SJSA1 (cell line): ENCODE measurements around the gene ZNF43. TPM values are rescaled to one million over a fixed set of nuclear protein-coding genes. Genes with fewer than 3 reads are reported as not detected.
A peak's percentile ranks its signal among the peaks of the same experiment; 100 is the strongest.
"Not testable (repeated sequence)": the region's sequence is repeated elsewhere in the genome, so short reads cannot be mapped to it uniquely, and the experiment has no call there.

Experiments used
- DNase-seq, 2 experiments: peaks; one replicate each; pipeline ENCODE4 v3.0.0-alpha.2; 2015 to 2020; ENCODE audit warnings: low spot score in 2 of 2, low read depth in 1 of 2
- H3K27ac ChIP-seq: fragments of 250-450 bp; sonication (Bioruptor Pico); 2 replicates; pipeline ENCODE4 v1.5.1; 2020; ENCODE audit warnings: mild to moderate bottlenecking, moderate library complexity
- H3K27me3 ChIP-seq: fragments of 250-450 bp; sonication (Bioruptor Pico); replicated peaks from 2 replicates; pipeline ENCODE4 v1.5.1; 2020; ENCODE audit warnings: mild to moderate bottlenecking, moderate library complexity
- H3K36me3 ChIP-seq: fragments of 250-450 bp; sonication (Bioruptor Pico); 2 replicates; pipeline ENCODE4 v1.5.1; 2020; ENCODE audit warnings: mild to moderate bottlenecking
- H3K4me1 ChIP-seq: fragments of 250-450 bp; sonication (Bioruptor Pico); replicated peaks from 2 replicates; pipeline ENCODE4 v1.6.1; 2021; ENCODE audit warnings: mild to moderate bottlenecking
- H3K4me3 ChIP-seq: fragments of 250-450 bp; sonication (Bioruptor Pico); 2 replicates; pipeline ENCODE4 v1.5.1; 2020; ENCODE audit warnings: mild to moderate bottlenecking
- H3K9me3 ChIP-seq: fragments of 250-450 bp; sonication (Bioruptor Pico); replicated peaks from 2 replicates; pipeline ENCODE4 v1.5.1; 2020; ENCODE audit warnings: mild to moderate bottlenecking
- total RNA-seq: library from RNA; depleted of rRNA; stranded (reverse); fragments of >200 nt; shearing (Covaris generic); gene quantifications from 2 replicates; pipeline ENCODE4 v1.2.3, GENCODE V29; 2014; rRNA removed

ZNF43 gene
- total RNA-seq, 1 experiment from 2014 or later, result 3.9 TPM

GRCh38 chr19:21767065-21767800 is 68.7 kb downstream of the ZNF43 start, which contains the start of gene ZNF100:
Gene ZNF100, minus strand, starts transcription at chr19:21767579. Its CDS starts 150 bp downstream, at chr19:21767429.
- Histone ChIP-seq H3K4me1 (no peaks in the 10 kb centered on the region; the same call in 1 of the 2 replicates), H3K9me3 (peaks cover 3% of the 10 kb centered on the region; the same call in 1 of the 2 replicates), H3K36me3 (peaks cover 40% of the 10 kb centered on the region), H3K27me3 (no peaks in the 10 kb centered on the region), H3K27ac (peak within 1 kb of the TSS; percentile 68), H3K4me3 (peak within 1 kb of the TSS; percentile 60)
- DNase-seq, result peak; percentile 87 to 91

GRCh38 chr19:21766705-21767064 is 69.3 kb downstream of the ZNF43 start:
- Histone ChIP-seq H3K36me3 (peaks cover 45% of the 10 kb centered on the region), H3K27ac (peak overlapping the region; percentile 68), H3K4me3 (peak overlapping the region; percentile 60)
- H3K9me3 ChIP-seq, H3K27me3 ChIP-seq, DNase-seq, H3K4me1 ChIP-seq: not testable (repeated sequence)

GRCh38 chr19:21765151-21765550 is 70.8 kb downstream of the ZNF43 start:
- H3K9me3 ChIP-seq, result peaks cover 3% of the 10 kb centered on the region
- no peaks in the 10 kb centered on the region for H3K27me3 ChIP-seq
- peaks cover 59% of the 10 kb centered on the region for H3K36me3 ChIP-seq
- H3K27ac ChIP-seq, result no peak overlapping the region
- DNase-seq, result no peak
- H3K4me1 ChIP-seq, result no peaks in the 10 kb centered on the region; the same call in 1 of the 2 replicates
- no peak overlapping the region for H3K4me3 ChIP-seq

GRCh38 chr19:21761547-21761946 is 74.4 kb downstream of the ZNF43 start:
- H3K9me3 ChIP-seq, H3K27ac ChIP-seq, H3K4me3 ChIP-seq, H3K27me3 ChIP-seq, H3K4me1 ChIP-seq, DNase-seq: not testable (repeated sequence)
- H3K36me3 ChIP-seq, result peaks cover 76% of the 10 kb centered on the region

DNA sequence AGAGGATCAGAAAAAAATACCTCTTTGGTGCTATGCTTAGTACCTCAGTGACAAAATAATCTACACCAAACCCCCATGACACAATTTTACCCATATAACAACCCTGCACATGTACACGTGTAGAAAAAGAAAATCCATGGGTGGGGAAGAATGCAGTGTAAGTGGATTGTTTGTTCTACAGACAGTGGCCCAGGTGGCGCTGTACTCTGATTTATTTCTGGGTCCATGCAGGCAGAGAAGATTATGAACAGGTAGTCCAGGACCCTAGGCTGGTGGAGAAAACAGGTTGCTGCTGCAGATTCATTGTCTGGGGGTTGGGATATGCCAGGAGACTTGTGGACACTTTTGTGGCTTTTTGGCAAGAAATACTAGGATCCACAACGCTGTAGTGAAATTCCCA is 77.7 kb downstream of the ZNF43 start:
- Histone ChIP-seq H3K36me3 (peaks cover 65% of the 10 kb centered on the region), H3K4me3 (no peak overlapping the region), H3K4me1 (no peaks in the 10 kb centered on the region), H3K27ac (no peak overlapping the region), H3K27me3 (no peaks in the 10 kb centered on the region), H3K9me3 (peaks cover 7% of the 10 kb centered on the region)
- no peak for DNase-seq

- not testable (repeated sequence) for H3K27ac ChIP-seq, H3K27me3 ChIP-seq, H3K4me1 ChIP-seq, H3K4me3 ChIP-seq, DNase-seq, H3K9me3 ChIP-seq
- H3K36me3 ChIP-seq, result peaks cover 51% of the 10 kb centered on the region
Observed at GRCh38 chr19:21755555-21755954, 80.4 kb downstream of the ZNF43 start.

Other genes starting within 250 kb of the ZNF43 start
- gene ZNF100, start 68.6 kb downstream of the ZNF43 start, total RNA-seq, result 5.0 and 6.5 TPM in 2 replicates
- gene ZNF208, start 174.8 kb upstream of the ZNF43 start, total RNA-seq, result not detected in 2 replicates
- gene ZNF257, start 216.3 kb upstream of the ZNF43 start, total RNA-seq, result not detected in 2 replicates